Gastroesophageal sphincter (tissue), 3 donors: ENCODE measurements around the gene ARHGAP21.

ENCODE experiments used
- CTCF ChIP-seq, 4 experiments: fragments of 200-600 bp in 2 of 4; fragments of 450-650 bp in 2 of 4; sonication (generic) in 1 of 4; IDR thresholded peaks; one replicate each; pipeline ENCODE4 v1.5.1; 2017 to 2019; ENCODE audit warnings: antibody characterized with exemption in 4 of 4, mild to moderate bottlenecking in 2 of 4, moderate library complexity in 2 of 4
- POLR2AphosphoS5 ChIP-seq: sonication (generic); formaldehyde crosslinking; IDR thresholded peaks from one replicate; pipeline ENCODE4 v1.6.1; 2017; ENCODE audit warnings: antibody characterized with exemption

- no peak for TF ChIP-seq CTCF (IDR thresholded peaks at IDR 0.05)
- no peak for TF ChIP-seq POLR2AphosphoS5
Observed at GRCh38 chr10:24756283-24756682, 32.6 kb upstream of the ARHGAP21 start.
